T-helper 1 cell treated with Interleukin-12 subunit alpha and Interleukin-12 subunit beta and Interleukin-4 antibody, amounts not matched to agents 30 μg/mL and 1 μg/mL, for 36 hours (primary cell): ENCODE measurements around the gene TNFRSF6B.
A peak's percentile ranks its signal among the peaks of the same experiment; 100 is the strongest.

Experiments used
- H3K27ac Mint-ChIP-seq: one replicate; pipeline ENCODE4 v1.8.0; 2021; ENCODE audit warnings: mild to moderate bottlenecking, mixed read lengths
- H3K27me3 Mint-ChIP-seq: one replicate; pipeline ENCODE4 v1.8.0; 2021; ENCODE audit warnings: low read depth, mixed read lengths
- H3K36me3 Mint-ChIP-seq: one replicate; pipeline ENCODE4 v1.8.0; 2021; ENCODE audit warnings: low read depth, mixed read lengths
- H3K4me1 Mint-ChIP-seq: one replicate; pipeline ENCODE4 v1.8.0; 2021; ENCODE audit warnings: low read depth, mixed read lengths
- H3K4me3 Mint-ChIP-seq: one replicate; pipeline ENCODE4 v1.8.0; 2021; ENCODE audit warnings: mild to moderate bottlenecking, moderate library complexity, mixed read lengths
- H3K9me3 Mint-ChIP-seq: one replicate; pipeline ENCODE4 v1.8.0; 2021; ENCODE audit warnings: mixed read lengths

The TNFRSF6B gene

GRCh38 chr20:63737945-63738686 is 41.7 kb downstream of the TNFRSF6B start:
- peaks cover 9% of the 10 kb centered on the region for H3K36me3 Mint-ChIP-seq
- H3K9me3 Mint-ChIP-seq, result no peaks in the 10 kb centered on the region
- peak overlapping the region; percentile 31 for H3K4me3 Mint-ChIP-seq
- H3K27ac Mint-ChIP-seq, result no peak overlapping the region
- H3K4me1 Mint-ChIP-seq, result peaks cover 15% of the 10 kb centered on the region
- H3K27me3 Mint-ChIP-seq, result no peaks in the 10 kb centered on the region

GRCh38 chr20:63738687-63739129 is 42.3 kb downstream of the TNFRSF6B start:
- Mint-ChIP-seq H3K4me1 (peaks cover 13% of the 10 kb centered on the region), H3K27ac (no peak overlapping the region), H3K36me3 (peaks cover 5% of the 10 kb centered on the region), H3K4me3 (peak overlapping the region; percentile 31), H3K9me3 (no peaks in the 10 kb centered on the region), H3K27me3 (no peaks in the 10 kb centered on the region)

GRCh38 chr20:63739130-63740069 is 42.9 kb downstream of the TNFRSF6B start, which contains the start of gene SLC2A4RG:
TSS of gene SLC2A4RG (plus strand) at chr20:63739776. CDS start at chr20:63739913, 137 bp downstream.
- H3K36me3 Mint-ChIP-seq, result no peaks in the 10 kb centered on the region
- H3K9me3 Mint-ChIP-seq, result no peaks in the 10 kb centered on the region
- peaks cover 9% of the 10 kb centered on the region for H3K4me1 Mint-ChIP-seq
- peak within 1 kb of the TSS; percentile 31 for H3K4me3 Mint-ChIP-seq
- H3K27me3 Mint-ChIP-seq, result no peaks in the 10 kb centered on the region
- H3K27ac Mint-ChIP-seq, result no peak within 1 kb of the TSS

GRCh38 chr20:63740070-63740626 is 43.7 kb downstream of the TNFRSF6B start:
- Mint-ChIP-seq H3K9me3 (no peaks in the 10 kb centered on the region), H3K4me3 (peak overlapping the region; percentile 21), H3K4me1 (peaks cover 9% of the 10 kb centered on the region), H3K36me3 (no peaks in the 10 kb centered on the region), H3K27me3 (no peaks in the 10 kb centered on the region), H3K27ac (no peak overlapping the region)

- no peaks in the 10 kb centered on the region for H3K9me3 Mint-ChIP-seq
- H3K27ac Mint-ChIP-seq, result no peak overlapping the region
- no peaks in the 10 kb centered on the region for H3K27me3 Mint-ChIP-seq
- peak overlapping the region; percentile 21 for H3K4me3 Mint-ChIP-seq
- no peaks in the 10 kb centered on the region for H3K36me3 Mint-ChIP-seq
- H3K4me1 Mint-ChIP-seq, result peaks cover 9% of the 10 kb centered on the region
These were observed 44.3 kb downstream of the TNFRSF6B start for GRCh38 chr20:63740627-63741353.

GRCh38 chr20:63741354-63741675 is 44.9 kb downstream of the TNFRSF6B start:
- no peaks in the 10 kb centered on the region for H3K9me3 Mint-ChIP-seq
- H3K27me3 Mint-ChIP-seq, result no peaks in the 10 kb centered on the region
- peaks cover 4% of the 10 kb centered on the region for H3K4me1 Mint-ChIP-seq
- H3K36me3 Mint-ChIP-seq, result no peaks in the 10 kb centered on the region
- H3K4me3 Mint-ChIP-seq, result peak overlapping the region; percentile 40
- no peak overlapping the region for H3K27ac Mint-ChIP-seq

- Mint-ChIP-seq H3K9me3 (no peaks in the 10 kb centered on the region), H3K4me1 (no peaks in the 10 kb centered on the region), H3K36me3 (no peaks in the 10 kb centered on the region), H3K4me3 (no peak overlapping the region), H3K27ac (no peak overlapping the region), H3K27me3 (no peaks in the 10 kb centered on the region)
These were observed 45.4 kb downstream of the TNFRSF6B start for GRCh38 chr20:63741676-63742380.

GRCh38 chr20:63742381-63743024 is 46.1 kb downstream of the TNFRSF6B start:
- Mint-ChIP-seq H3K9me3 (no peaks in the 10 kb centered on the region), H3K27ac (no peak overlapping the region), H3K27me3 (no peaks in the 10 kb centered on the region), H3K36me3 (no peaks in the 10 kb centered on the region), H3K4me3 (no peak overlapping the region), H3K4me1 (no peaks in the 10 kb centered on the region)

- Mint-ChIP-seq H3K36me3 (no peaks in the 10 kb centered on the region), H3K4me1 (no peaks in the 10 kb centered on the region), H3K27ac (no peak overlapping the region), H3K4me3 (no peak overlapping the region), H3K9me3 (no peaks in the 10 kb centered on the region), H3K27me3 (no peaks in the 10 kb centered on the region)
These were observed 46.9 kb downstream of the TNFRSF6B start for GRCh38 chr20:63743210-63743970.

- Mint-ChIP-seq H3K36me3 (no peaks in the 10 kb centered on the region), H3K27me3 (no peaks in the 10 kb centered on the region), H3K9me3 (no peaks in the 10 kb centered on the region), H3K4me1 (no peaks in the 10 kb centered on the region), H3K27ac (no peak overlapping the region), H3K4me3 (no peak overlapping the region)
These were observed 47.7 kb downstream of the TNFRSF6B start for GRCh38 chr20:63744158-63744557.

- no peak overlapping the region for H3K27ac Mint-ChIP-seq
- no peak overlapping the region for H3K4me3 Mint-ChIP-seq
- no peaks in the 10 kb centered on the region for H3K36me3 Mint-ChIP-seq
- no peaks in the 10 kb centered on the region for H3K9me3 Mint-ChIP-seq
- H3K27me3 Mint-ChIP-seq, result no peaks in the 10 kb centered on the region
- peaks cover 2% of the 10 kb centered on the region for H3K4me1 Mint-ChIP-seq
These were observed 48.3 kb downstream of the TNFRSF6B start for GRCh38 chr20:63744574-63745423.

GRCh38 chr20:63745424-63745805 is 49.0 kb downstream of the TNFRSF6B start:
- Mint-ChIP-seq H3K4me3 (no peak overlapping the region), H3K27ac (no peak overlapping the region), H3K9me3 (no peaks in the 10 kb centered on the region), H3K4me1 (peaks cover 2% of the 10 kb centered on the region), H3K27me3 (no peaks in the 10 kb centered on the region), H3K36me3 (no peaks in the 10 kb centered on the region)
